Liver (tissue), 9 donors: ENCODE results near the gene POU2F3. TPM values are rescaled to one million over a fixed set of nuclear protein-coding genes. Genes with fewer than 3 reads are reported as not detected.

Source experiments
- DNase-seq: peaks from one replicate; pipeline ENCODE4 v3.0.0-alpha.2; 2017; ENCODE audit warnings: low spot score
- H3K27ac ChIP-seq, 2 donors: one replicate each; pipeline ENCODE4 v1.7.0; 2013; ENCODE audit warnings: inconsistent platforms in 2 of 2, low read length in 2 of 2, control low read depth in 1 of 2, low read depth in 1 of 2, mild to moderate bottlenecking in 1 of 2
- H3K27me3 ChIP-seq, 4 donors: one replicate each; pipeline versions ENCODE4 v1.6.1 to v1.7.0; 2013; ENCODE audit warnings: low read length in 3 of 4, inconsistent platforms in 1 of 4, mild to moderate bottlenecking in 1 of 4, moderate library complexity in 1 of 4; ENCODE audit not compliant: control insufficient read depth in 4 of 4, insufficient read depth in 4 of 4
- H3K36me3 ChIP-seq, 4 donors: one replicate each; pipeline versions ENCODE4 v1.6.1 to v1.7.0; 2013; ENCODE audit warnings: low read length in 3 of 4, mild to moderate bottlenecking in 3 of 4, low read depth in 1 of 4, moderate library complexity in 1 of 4; ENCODE audit not compliant: control insufficient read depth in 4 of 4, insufficient read depth in 3 of 4
- H3K4me1 ChIP-seq, 4 donors: one replicate each; pipeline versions ENCODE4 v1.6.1 to v1.7.0; 2013; ENCODE audit warnings: low read length in 3 of 4, mild to moderate bottlenecking in 3 of 4, moderate library complexity in 1 of 4; ENCODE audit not compliant: control insufficient read depth in 4 of 4, insufficient read depth in 4 of 4
- H3K4me3 ChIP-seq, 3 donors: one replicate each; pipeline versions ENCODE4 v1.6.1 to v1.7.0; 2013; ENCODE audit warnings: low read length in 3 of 3, control low read depth in 1 of 3, low read depth in 1 of 3, mild to moderate bottlenecking in 1 of 3
- H3K9ac ChIP-seq, 2 donors: one replicate each; pipeline ENCODE4 v1.7.0; 2013; ENCODE audit warnings: low read length in 2 of 2, mild to moderate bottlenecking in 2 of 2, moderate library complexity in 2 of 2, control low read depth in 1 of 2, low read depth in 1 of 2
- H3K9me3 ChIP-seq, 4 donors: one replicate each; pipeline versions ENCODE4 v1.6.1 to v1.7.0; 2013; ENCODE audit warnings: low read length in 3 of 4; ENCODE audit not compliant: control insufficient read depth in 4 of 4
- ATF3 ChIP-seq: IDR thresholded peaks from 2 replicates; pipeline ENCODE4 v1.6.1; 2016; ENCODE audit warnings: antibody characterized with exemption
- CTCF ChIP-seq: fragments of 150-350 bp; IDR thresholded peaks from 2 replicates; pipeline ENCODE4 v1.5.1; 2017; ENCODE audit warnings: improper control_type of control experiment, low read depth, low read length; ENCODE audit not compliant: missing input control
- EGR1 ChIP-seq, 2 donors: IDR thresholded peaks; 2 replicates each; pipeline ENCODE4 v1.6.1; 2016 to 2018; ENCODE audit warnings: antibody characterized with exemption in 2 of 2, low read depth in 2 of 2
- FOXA1 ChIP-seq: IDR thresholded peaks from 2 replicates; pipeline ENCODE4 v1.6.1; 2016; ENCODE audit warnings: antibody characterized with exemption
- FOXA2 ChIP-seq: IDR thresholded peaks from 2 replicates; pipeline ENCODE4 v1.6.1; 2016; ENCODE audit warnings: antibody characterized with exemption
- GABPA ChIP-seq, 2 donors: IDR thresholded peaks in 1 of 2; conservative IDR thresholded peaks in 1 of 2; 2 replicates each; pipeline ENCODE4 v1.6.1; 2016; ENCODE audit warnings: antibody characterized with exemption in 2 of 2, mild to moderate bottlenecking in 1 of 2, moderate library complexity in 1 of 2
- HNF4A ChIP-seq, 2 donors: conservative IDR thresholded peaks; 2 replicates each; pipeline ENCODE4 v1.6.1; 2016; ENCODE audit warnings: antibody characterized with exemption in 2 of 2, mild to moderate bottlenecking in 2 of 2
- HNF4G ChIP-seq: IDR thresholded peaks from 2 replicates; pipeline ENCODE4 v1.6.1; 2016; ENCODE audit warnings: antibody characterized with exemption
- JUND ChIP-seq, 2 donors: IDR thresholded peaks; 2 replicates each; pipeline ENCODE4 v1.6.1; 2016; ENCODE audit warnings: antibody characterized with exemption in 2 of 2
- MAX ChIP-seq: IDR thresholded peaks from 2 replicates; pipeline ENCODE4 v1.6.1; 2016; ENCODE audit warnings: antibody characterized with exemption
- NR2F2 ChIP-seq: IDR thresholded peaks from 2 replicates; pipeline ENCODE4 v1.6.1; 2016; ENCODE audit warnings: antibody characterized with exemption
- RAD21 ChIP-seq, 2 donors: IDR thresholded peaks; 2 replicates each; pipeline ENCODE4 v1.6.1; 2016; ENCODE audit warnings: antibody characterized with exemption in 2 of 2, mild to moderate bottlenecking in 2 of 2
- REST ChIP-seq: IDR thresholded peaks from 2 replicates; pipeline ENCODE4 v1.6.1; 2016; ENCODE audit warnings: antibody characterized with exemption, mild to moderate bottlenecking
- RXRA ChIP-seq, 2 donors: IDR thresholded peaks; 2 replicates each; pipeline ENCODE4 v1.6.1; 2017 to 2018; ENCODE audit warnings: antibody characterized with exemption in 2 of 2, mild to moderate bottlenecking in 1 of 2
- SP1 ChIP-seq: IDR thresholded peaks from 2 replicates; pipeline ENCODE4 v1.6.1; 2018; ENCODE audit warnings: antibody characterized with exemption, mild to moderate bottlenecking
- TAF1 ChIP-seq: conservative IDR thresholded peaks from 2 replicates; pipeline ENCODE4 v1.6.1; 2016; ENCODE audit warnings: antibody characterized with exemption, mild to moderate bottlenecking
- YY1 ChIP-seq: IDR thresholded peaks from 2 replicates; pipeline ENCODE4 v1.6.1; 2016; ENCODE audit warnings: antibody characterized with exemption, mild to moderate bottlenecking
- ZBTB33 ChIP-seq: IDR thresholded peaks from 2 replicates; pipeline ENCODE4 v1.6.1; 2016; ENCODE audit warnings: antibody characterized with exemption
- WGBS: extraction: QIAGEN DNeasy Blood & Tissue Kit; methylation state at CpG from one replicate; pipeline ENCODE4 v1.1.7; 2013; 5-methylcytosine and 5-hydroxymethylcytosine counted together
- polyA plus RNA-seq, 2 donors: library from polyadenylated mRNA; stranded (reverse) in 1 of 2; unstranded in 1 of 2; fragments of 200-250 nt in 1 of 2; fragments of >200 nt in 1 of 2; fragmentation: Nextera tagmentation in 1 of 2; extraction: Ambion mirVana in 1 of 2; gene quantifications; one replicate each; pipeline versions ENCODE4 v1.2.1 to v1.2.3, GENCODE V29; 2013 to 2015
- total RNA-seq, 2 donors: library from RNA; depleted of rRNA; stranded (reverse); fragments of >200 nt; gene quantifications; one replicate each; pipeline ENCODE4 v1.2.3, GENCODE V29; 2014
- donor health status: healthy.
- donor health status: healthy.
- donor health status: healthy.
- donor health status: healthy.
- donor health status: healthy.

POU2F3 gene
- total and polyA plus RNA-seq, 4 donors, result not detected

GRCh38 chr11:120254788-120255518 is 15.0 kb downstream of the POU2F3 start:
- Histone ChIP-seq H3K4me1 (no peaks in the 10 kb centered on the region), H3K27me3 (peaks cover 0 to 8% (median 3%) of the 10 kb centered on the region in 4 donors), H3K4me3 (no peak overlapping the region), H3K36me3 (no peaks in the 10 kb centered on the region), H3K9me3 (no peaks in the 10 kb centered on the region), H3K9ac (no peak overlapping the region), H3K27ac (no peak overlapping the region)
- no peak for TF ChIP-seq EGR1 (IDR thresholded peaks at IDR 0.05; ENCODE audit: low read depth in 2 of 2)
- TF ChIP-seq JUND (IDR thresholded peaks at IDR 0.05), result no peak
- TF ChIP-seq ATF3, result no peak
- TF ChIP-seq FOXA2, result no peak
- TF ChIP-seq HNF4G, result no peak
- no peak for TF ChIP-seq YY1
- no peak for TF ChIP-seq REST
- no peak for TF ChIP-seq FOXA1
- no peak for TF ChIP-seq HNF4A (conservative IDR thresholded peaks at IDR 0.05)
- TF ChIP-seq SP1, result no peak
- no peak for TF ChIP-seq RAD21 (IDR thresholded peaks at IDR 0.05)
- TF ChIP-seq ZBTB33, result no peak
- WGBS, result 18% methylated on average over 13 of the region's 13 CpGs
- DNase-seq, result no peak

GRCh38 chr11:120255519-120255866 is 15.6 kb downstream of the POU2F3 start:
- DNase-seq, result no peak
- H3K9ac ChIP-seq, result no peak overlapping the region
- no peaks in the 10 kb centered on the region for H3K4me1 ChIP-seq
- 16% methylated on average over 9 of the region's 9 CpGs for WGBS
- no peaks in the 10 kb centered on the region for H3K9me3 ChIP-seq
- H3K27me3 ChIP-seq, result peaks cover 0 to 8% (median 3%) of the 10 kb centered on the region in 4 donors
- H3K36me3 ChIP-seq, result no peaks in the 10 kb centered on the region
- H3K27ac ChIP-seq, result no peak overlapping the region
- no peak overlapping the region for H3K4me3 ChIP-seq
- TF ChIP-seq FOXA1 (no peak), YY1 (no peak), FOXA2 (no peak), MAX (no peak), ZBTB33 (no peak), NR2F2 (no peak), HNF4A (conservative IDR thresholded peaks at IDR 0.05) (no peak), SP1 (no peak), RXRA (IDR thresholded peaks at IDR 0.05) (no peak), GABPA (IDR thresholded peaks at IDR 0.05 in 1 of 2, conservative IDR thresholded peaks at IDR 0.05 in 1 of 2) (no peak), TAF1 (no peak), ATF3 (no peak), CTCF (no peak), JUND (IDR thresholded peaks at IDR 0.05) (no peak), EGR1 (IDR thresholded peaks at IDR 0.05; ENCODE audit: low read depth in 2 of 2) (no peak), HNF4G (no peak), RAD21 (IDR thresholded peaks at IDR 0.05) (no peak)
